ENCODE data around the gene ITGA2.

ITGA2 gene

GRCh38 chr5:53034832-53035231 lies 45.7 kb downstream of the ITGA2 start:
- no peak for TF ChIP-seq CTCF (IDR thresholded peaks at IDR 0.05)

- TF ChIP-seq CTCF (IDR thresholded peaks at IDR 0.05): peak; percentile 49; the same call in 1 of the 2 replicates
Observed at GRCh38 chr5:53035868-53036381, 46.8 kb downstream of the ITGA2 start.

GRCh38 chr5:53037141-53037859 lies 48.1 kb downstream of the ITGA2 start:
- TF ChIP-seq CTCF (IDR thresholded peaks at IDR 0.05): no peak

DNA sequence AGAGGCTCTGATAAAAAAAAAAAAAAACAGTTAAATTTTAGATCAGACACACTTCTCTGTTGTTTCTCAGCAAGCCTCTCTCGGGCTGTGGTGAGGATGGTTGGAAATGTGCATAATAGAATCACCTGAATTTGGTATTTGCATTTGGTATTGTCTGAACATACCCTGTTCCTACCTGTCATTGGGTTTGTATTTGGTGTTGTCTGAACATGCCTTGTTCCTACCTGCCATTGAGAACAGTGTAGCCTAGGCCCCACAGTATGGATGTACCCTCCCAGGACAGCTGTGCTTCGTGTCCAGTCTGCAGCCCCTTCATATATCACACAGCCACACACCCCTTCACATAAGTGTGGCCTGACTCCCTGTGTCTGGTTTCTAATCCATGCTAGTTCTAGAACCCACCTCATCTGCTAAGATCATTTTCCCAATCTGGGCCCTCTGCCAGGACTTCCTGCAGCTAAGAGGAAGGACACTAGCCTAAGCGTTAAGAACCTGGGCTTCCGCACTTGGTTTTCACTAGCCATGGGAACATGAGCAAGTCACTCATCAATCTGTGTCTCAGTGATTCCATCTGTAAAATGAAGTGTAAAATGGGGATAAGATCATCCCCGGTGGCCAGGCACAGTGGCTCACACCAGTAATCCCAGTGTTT lies 49.2 kb downstream of the ITGA2 start:
- no peak for TF ChIP-seq CTCF (IDR thresholded peaks at IDR 0.05)

DNA sequence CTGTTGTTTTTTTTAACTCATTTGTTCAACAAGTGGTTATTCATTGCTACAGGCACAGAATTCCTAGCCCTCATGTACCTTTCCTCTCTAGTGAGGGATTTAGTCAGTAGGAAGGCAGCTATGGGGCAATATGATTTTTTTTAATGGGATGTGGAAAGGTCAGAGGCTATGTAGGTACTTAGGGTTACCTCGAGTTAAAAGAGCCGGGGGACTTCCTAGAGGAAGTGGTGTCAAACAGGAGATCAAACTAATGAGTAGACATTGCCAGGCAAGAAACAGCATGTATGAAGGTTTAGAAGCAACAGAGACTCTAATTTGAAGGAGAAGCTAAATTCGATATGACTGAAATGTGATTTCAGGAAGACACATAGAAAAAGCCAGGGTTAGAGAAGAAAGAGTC lies 50.7 kb downstream of the ITGA2 start:
- no peak for TF ChIP-seq CTCF (IDR thresholded peaks at IDR 0.05)

GRCh38 chr5:53041071-53041692 lies 52.0 kb downstream of the ITGA2 start:
- no peak for TF ChIP-seq CTCF (IDR thresholded peaks at IDR 0.05)

DNA sequence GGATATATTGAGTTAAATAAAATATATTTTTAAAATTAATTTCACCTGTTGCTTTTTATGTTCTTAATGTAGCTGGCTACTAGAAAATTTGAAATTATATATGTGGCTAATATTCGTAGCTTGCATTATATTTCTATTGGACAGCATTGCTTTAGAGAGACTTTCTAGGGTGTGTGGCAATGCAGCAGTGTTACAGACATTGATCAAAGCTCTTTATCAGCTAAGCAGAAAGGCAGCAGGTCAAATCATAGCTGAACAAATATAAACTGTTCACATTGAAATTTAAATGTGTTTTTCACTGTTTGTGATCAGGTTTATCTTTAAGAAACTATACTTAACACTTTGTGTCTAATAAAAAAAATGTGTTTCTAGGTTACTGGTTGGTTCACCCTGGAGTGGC lies 52.6 kb downstream of the ITGA2 start:
- TF ChIP-seq CTCF (IDR thresholded peaks at IDR 0.05): no peak
